HepG2 (cell line): ENCODE results near the gene TDRD1. TPM values are rescaled to one million over a fixed set of nuclear protein-coding genes. Genes with fewer than 3 reads are reported as not detected.

Experiments used
- ATAC-seq: fragments of 200-7000 bp; cut with Tn5 transposase; 3 replicates; pipeline ENCODE4 v1.9.1; 2020; ENCODE audit warnings: mild to moderate bottlenecking, moderate library complexity
- BruUV-seq: library from RNA; stranded (reverse); fragments of 400-500 nt; replicated peaks from 2 replicates; lab custom pipeline; 2021; lab: Mats Ljungman, UMichigan
- CTCF ChIA-PET: fragments of 300-600 bp; formaldehyde crosslinking; extraction: SDS; loops from one replicate; lab custom pipeline; 2021; ENCODE audit warnings: low total read pairs, inconsistent platforms, low intra/inter-chr PET ratio; lab: Yijun Ruan, JAX
- POLR2A ChIA-PET: fragments of 350-600 bp; sonication (Branson Sonifier 250); formaldehyde crosslinking; loops from one replicate; lab custom pipeline; 2020; ENCODE audit warnings: antibody characterized with exemption, inconsistent platforms; lab: Yijun Ruan, JAX
- DNase-seq: peaks from one replicate; pipeline ENCODE4 v3.0.0-alpha.2; 2015; ENCODE audit warnings: low spot score
- FAIRE-seq: peaks from 3 replicates; lab custom pipeline; 2011; peaks lifted over from hg19 to GRCh38; lab: Jason Lieb, UNC
- H2AFZ ChIP-seq: one replicate; pipeline ENCODE4 v1.6.1; 2011; ENCODE audit warnings: low read length, inconsistent platforms
- H3K27ac ChIP-seq: fragments of 300-600 bp; 3 replicates; pipeline ENCODE4 v1.8.0; 2011; ENCODE audit warnings: mixed run types, mild to moderate bottlenecking, mixed read lengths, low read length, inconsistent platforms; ENCODE audit not compliant: insufficient read depth; ENCODE audit errors: extremely low read length
- H3K27me3 ChIP-seq, 2 experiments: fragments of 200-600 bp in 1 of 2; 2 replicates in 1 of 2; 3 replicates in 1 of 2; pipeline versions ENCODE4 v1.6.0 to v1.8.0; 2011; ENCODE audit warnings: low read length in 2 of 2, mild to moderate bottlenecking in 2 of 2, moderate library complexity in 2 of 2, inconsistent platforms in 1 of 2; ENCODE audit not compliant: insufficient read depth in 2 of 2, control insufficient read depth in 1 of 2
- H3K36me3 ChIP-seq, 2 experiments: fragments of 200-600 bp in 1 of 2; replicated peaks in 1 of 2; 2 replicates in 1 of 2; 3 replicates in 1 of 2; pipeline versions ENCODE4 v1.5.1 to v1.8.0; 2011; ENCODE audit warnings: low read length in 2 of 2, inconsistent platforms in 1 of 2; ENCODE audit not compliant: insufficient read depth in 2 of 2, control insufficient read depth in 1 of 2
- H3K4me1 ChIP-seq: 2 replicates; pipeline ENCODE4 v1.5.1; 2012; ENCODE audit warnings: low read length, inconsistent platforms; ENCODE audit not compliant: insufficient read depth
- H3K4me2 ChIP-seq: 2 replicates; pipeline ENCODE4 v1.6.0; 2011; ENCODE audit warnings: low read depth, low read length, inconsistent platforms
- H3K4me3 ChIP-seq, 3 experiments: fragments of 200-600 bp in 1 of 3; sonication (generic), shearing (Covaris generic) in 1 of 3; replicated peaks in 1 of 3; 2 replicates each; pipeline ENCODE4 v1.5.1; 2011 to 2016; ENCODE audit warnings: low read length in 3 of 3, inconsistent platforms in 2 of 3, low read depth in 2 of 3, mild to moderate bottlenecking in 2 of 3, control low read depth in 1 of 3, mixed read lengths in 1 of 3; ENCODE audit not compliant: insufficient read depth in 1 of 3
- H3K79me2 ChIP-seq: one replicate; pipeline ENCODE4 v1.6.1; 2011; ENCODE audit warnings: low read length, inconsistent platforms; ENCODE audit not compliant: insufficient read depth
- H3K9ac ChIP-seq: 2 replicates; pipeline ENCODE4 v1.6.0; 2011; ENCODE audit warnings: mild to moderate bottlenecking, low read depth, low read length, inconsistent platforms; ENCODE audit not compliant: insufficient read depth
- H3K9me3 ChIP-seq: 2 replicates; pipeline ENCODE4 v1.5.1; 2012; ENCODE audit warnings: mild to moderate bottlenecking, low read length
- H4K20me1 ChIP-seq: 2 replicates; pipeline ENCODE4 v1.6.0; 2011; ENCODE audit warnings: inconsistent platforms, mild to moderate bottlenecking, low read length, moderate library complexity; ENCODE audit not compliant: insufficient read depth
- CREB1 ChIP-seq, 2 experiments: fragments of 450-650 bp in 1 of 2; IDR thresholded peaks; 2 replicates each; pipeline ENCODE4 v1.6.1; 2016 to 2017; ENCODE audit warnings: control low read depth in 1 of 2, mild to moderate bottlenecking in 1 of 2, missing compliant biosample characterization in 1 of 2, missing genetic modification characterization in 1 of 2
- GATAD1 ChIP-seq: IDR thresholded peaks from 2 replicates; pipeline ENCODE4 v1.6.1; 2016; ENCODE audit warnings: missing genetic modification reagents, missing compliant biosample characterization
- GMEB2 ChIP-seq: IDR thresholded peaks from 2 replicates; pipeline ENCODE4 v1.6.1; 2016; ENCODE audit warnings: missing biosample characterization, missing genetic modification reagents, low read depth
- KDM1A ChIP-seq: IDR thresholded peaks from 2 replicates; pipeline ENCODE4 v1.6.1; 2016; ENCODE audit warnings: missing compliant biosample characterization
- PCBP1 ChIP-seq: fragments of 200-400 bp; formaldehyde crosslinking; IDR thresholded peaks from 2 replicates; pipeline ENCODE4 v1.6.1; 2017; ENCODE audit warnings: mild to moderate bottlenecking, low read depth, low read length, borderline replicate concordance
- PHB2 ChIP-seq: fragments of 450-650 bp; IDR thresholded peaks from 2 replicates; pipeline ENCODE4 v1.6.1; 2018; ENCODE audit not compliant: partially characterized antibody
- RFXAP ChIP-seq: sonication (generic); formaldehyde crosslinking; IDR thresholded peaks from 2 replicates; pipeline ENCODE4 v1.4.0; 2020; ENCODE audit warnings: missing genetic modification reagents, borderline replicate concordance
- SAP130 ChIP-seq: IDR thresholded peaks from 2 replicates; pipeline ENCODE4 v1.6.1; 2016; ENCODE audit warnings: low read depth
- SNAI1 ChIP-seq: sonication (generic); formaldehyde crosslinking; IDR thresholded peaks from 2 replicates; pipeline ENCODE4 v1.5.0; 2020; ENCODE audit warnings: mild to moderate bottlenecking, missing genetic modification reagents, borderline replicate concordance
- TFE3 ChIP-seq: IDR thresholded peaks from 2 replicates; pipeline ENCODE4 v1.6.1; 2016
- YEATS4 ChIP-seq: sonication (generic); formaldehyde crosslinking; IDR thresholded peaks from 2 replicates; pipeline ENCODE4 v1.4.0; 2020; ENCODE audit warnings: missing genetic modification reagents, borderline replicate concordance
- ZNF33A ChIP-seq: sonication (generic); formaldehyde crosslinking; IDR thresholded peaks from 2 replicates; pipeline ENCODE4 v1.5.1; 2020; ENCODE audit warnings: missing genetic modification reagents, mild to moderate bottlenecking, moderate library complexity, borderline replicate concordance
- ZNF460 ChIP-seq: sonication (generic); formaldehyde crosslinking; IDR thresholded peaks from 2 replicates; pipeline ENCODE4 v1.5.1; 2020; ENCODE audit warnings: missing genetic modification reagents, mild to moderate bottlenecking, borderline replicate concordance
- ZNF670 ChIP-seq: sonication (generic); formaldehyde crosslinking; IDR thresholded peaks from 2 replicates; pipeline ENCODE4 v1.8.0; 2022; ENCODE audit warnings: mild to moderate bottlenecking, missing genetic modification reagents, borderline replicate concordance
- ZNF773 ChIP-seq: sonication (generic); formaldehyde crosslinking; IDR thresholded peaks from 2 replicates; pipeline ENCODE4 v1.4.0; 2020; ENCODE audit warnings: missing genetic modification reagents, borderline replicate concordance
- WGBS: methylation state at CpG from one replicate; pipeline ENCODE4 v1.1.6; 2017; ENCODE audit warnings: low lambda C conversion rate; 5-methylcytosine and 5-hydroxymethylcytosine counted together
- in situ Hi-C: cut with HindIII; loops from 2 replicates; pipeline ENCODE4 v1.10.0; 2017; ENCODE audit warnings: low pct_unique_long_range_greater_than_20kb; ENCODE audit not compliant: extremely low pct_ligation_motif_present
- intact Hi-C: fragments of 100-400 bp; cut with micrococcal nuclease; formaldehyde crosslinking; loops from one replicate; pipeline ENCODE4 v1.10.0; 2022; ENCODE audit not compliant: unreplicated experiment
- polyA plus RNA-seq, 8 experiments: library from polyadenylated mRNA; depleted of rRNA in 3 of 8; stranded (reverse) in 7 of 8; unstranded in 1 of 8; fragments of >200 nt; fragmentation: Illumina TruSeq in 4 of 8; extraction: Trizol in 4 of 8; gene quantifications; 2 replicates each; pipeline versions ENCODE4 v1.2.1 to v1.2.3, GENCODE V29; 2011 to 2016; ENCODE audit warnings: low read depth in 4 of 8, missing spikeins in 1 of 8, mixed read lengths in 1 of 8; ENCODE audit not compliant: insufficient read depth in 1 of 8
- total RNA-seq, 5 experiments: library from RNA; depleted of rRNA; stranded (reverse); fragments of >200 nt; fragmentation: Illumina TruSeq; extraction: Trizol; gene quantifications; 2 replicates each; pipeline ENCODE4 v1.2.3, GENCODE V29; 2016; ENCODE audit warnings: low read depth in 1 of 5

Gene TDRD1
- total and polyA plus RNA-seq, 2 of the 13 experiments (the other 11 are each of a cell fraction or from before 2014, with no cell fraction given): not detected

- H3K36me3 ChIP-seq: no peaks in the 10 kb centered on the region
- 0 out of 2 replicates have a peak, but pooled peaks cover 3% of the 10 kb centered on the region for H3K4me1 ChIP-seq
- BruUV-seq: no TSS peak
- TF ChIP-seq GMEB2 (CRISPR knock-in tag): no peak
- TF ChIP-seq, all 625 proteins: peak for 0
- ChIA-PET CTCF (no interaction called here), POLR2A (no interaction called here)
- Histone ChIP-seq H3K9me3 (no peaks in the 10 kb centered on the region), H3K4me3 (no peak overlapping the region), H3K9ac (no peak overlapping the region), H3K4me2 (no peak overlapping the region), H3K79me2 (no peaks in the 10 kb centered on the region), H2AFZ (no peak overlapping the region), H3K27ac (no peak overlapping the region), H4K20me1 (no peaks in the 10 kb centered on the region), H3K27me3 (peaks cover 0 to 5% of the 10 kb centered on the region in 2 experiments; a peak in 1 of 5 replicates)
- ATAC-seq: peak; percentile 61
- DNase-seq: no peak
- in situ Hi-C loops: no loop called here
- intact Hi-C loops: no loop called here
- WGBS: 32% methylated on average over 8 of the region's 8 CpGs
- FAIRE-seq: no peak
Observed at GRCh38 chr10:114179747-114180146, 594 bp downstream of the TDRD1 start.

GRCh38 chr10:114180937-114181336 lies 1.8 kb downstream of the TDRD1 start:
- no TSS peak for BruUV-seq
- POLR2A ChIA-PET: no interaction called here

More at GRCh38 chr10:114180937-114181336, 1.8 kb downstream of the TDRD1 start:
- Histone ChIP-seq H3K9ac (no peak overlapping the region), H3K9me3 (no peaks in the 10 kb centered on the region), H3K36me3 (no peaks in the 10 kb centered on the region), H3K27me3 (peaks cover 0 to 5% of the 10 kb centered on the region in 2 experiments; a peak in 1 of 5 replicates), H3K27ac (no peak overlapping the region), H3K79me2 (no peaks in the 10 kb centered on the region), H3K4me2 (no peak overlapping the region), H3K4me3 (no peak overlapping the region), H4K20me1 (no peaks in the 10 kb centered on the region), H2AFZ (no peak overlapping the region), H3K4me1 (no peaks in the 10 kb centered on the region)
- no peak for FAIRE-seq
- CTCF ChIA-PET: no interaction called here
- DNase-seq: no peak
- TF ChIP-seq RFXAP (CRISPR knock-in tag) (no peak), CREB1 (IDR thresholded peaks at IDR 0.05) (no peak), CREB1 (CRISPR knock-in tag; IDR thresholded peaks at IDR 0.05) (no peak), SNAI1 (CRISPR knock-in tag) (no peak), PCBP1 (no peak), KDM1A (no peak), ZNF460 (CRISPR knock-in tag) (no peak), ZNF773 (no peak), YEATS4 (no peak), PHB2 (no peak), TFE3 (CRISPR knock-in tag) (no peak), ZNF670 (CRISPR knock-in tag) (no peak), ZNF33A (CRISPR knock-in tag) (no peak), GATAD1 (CRISPR knock-in tag) (no peak), SAP130 (CRISPR knock-in tag) (no peak)
- WGBS: 40% methylated on average over 3 of the region's 3 CpGs
- ATAC-seq: no peak
- in situ Hi-C loops (no loop called here), intact Hi-C loops (no loop called here)
